Measurements from ENCODE around the gene KLHL25.

GRCh38 chr15:85781099-85781498 lies 13.6 kb downstream of the KLHL25 start:
- TF ChIP-seq CTCF (IDR thresholded peaks at IDR 0.05; ENCODE audit: borderline replicate concordance, extremely low read depth, low read length, poor library complexity, severe bottlenecking) (no peak), EZH2 (IDR thresholded peaks at IDR 0.05; ENCODE audit: borderline replicate concordance, low read depth, low read length, severe bottlenecking) (no peak)
